ENCODE data around the gene PERM1.

DNA sequence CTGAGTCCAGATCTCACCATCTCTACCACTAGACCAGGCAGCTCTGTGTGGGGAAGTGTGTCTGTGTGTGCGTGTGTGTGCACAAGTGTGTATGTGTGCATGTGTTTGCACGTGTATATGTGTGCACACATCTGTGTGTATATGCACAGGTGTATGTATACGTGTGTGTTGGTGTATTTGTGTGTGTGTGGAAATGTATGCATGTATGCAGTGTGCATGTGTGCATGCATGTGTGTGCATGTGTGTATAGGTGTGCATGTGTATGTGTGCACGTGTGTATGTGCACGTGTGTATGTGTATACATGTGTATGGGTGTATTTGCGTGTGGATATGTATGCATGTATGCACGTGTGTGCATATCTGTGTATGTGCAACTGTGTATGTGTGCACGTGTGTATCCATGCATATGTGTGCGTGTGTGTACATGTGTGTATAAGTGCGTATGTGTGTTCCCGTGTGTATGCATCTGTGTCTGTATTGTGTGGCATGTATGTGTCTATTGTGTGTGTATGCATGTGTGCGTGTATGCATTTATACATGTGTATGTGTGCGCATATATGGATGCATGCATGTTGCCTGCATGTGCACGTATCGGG lies 12.5 kb downstream of the PERM1 start:
- TF ChIP-seq MYNN (CRISPR knock-in tag; IDR thresholded peaks at IDR 0.05; ENCODE audit: low read depth) (no peak), MXI1 (IDR thresholded peaks at IDR 0.05; ENCODE audit: borderline replicate concordance, low read depth, low read length) (no peak), PHB2 (IDR thresholded peaks at IDR 0.05; ENCODE audit: partially characterized antibody) (no peak), SP140L (CRISPR knock-in tag; IDR thresholded peaks at IDR 0.05; ENCODE audit: borderline replicate concordance) (no peak), ZBTB7B (CRISPR knock-in tag; IDR thresholded peaks at IDR 0.05) (no peak), JUNB (CRISPR knock-in tag; IDR thresholded peaks at IDR 0.05; ENCODE audit: borderline replicate concordance) (no peak), FOXK1 (CRISPR knock-in tag; IDR thresholded peaks at IDR 0.05; ENCODE audit: borderline replicate concordance, low read depth) (no peak), CHD2 (IDR thresholded peaks at IDR 0.05; ENCODE audit: low read depth, low read length) (no peak), EP300 (IDR thresholded peaks at IDR 0.05; ENCODE audit: low read depth in 2 of 2, low read length in 2 of 2) (no peak), EP300 (CRISPR knock-in tag; IDR thresholded peaks at IDR 0.05; ENCODE audit: borderline replicate concordance) (no peak), HNRNPLL (IDR thresholded peaks at IDR 0.05; ENCODE audit: low read depth, low read length, poor library complexity, severe bottlenecking) (no peak), NFYB (CRISPR knock-in tag; IDR thresholded peaks at IDR 0.05) (no peak)
- TF ChIP-seq, protein P1, sequence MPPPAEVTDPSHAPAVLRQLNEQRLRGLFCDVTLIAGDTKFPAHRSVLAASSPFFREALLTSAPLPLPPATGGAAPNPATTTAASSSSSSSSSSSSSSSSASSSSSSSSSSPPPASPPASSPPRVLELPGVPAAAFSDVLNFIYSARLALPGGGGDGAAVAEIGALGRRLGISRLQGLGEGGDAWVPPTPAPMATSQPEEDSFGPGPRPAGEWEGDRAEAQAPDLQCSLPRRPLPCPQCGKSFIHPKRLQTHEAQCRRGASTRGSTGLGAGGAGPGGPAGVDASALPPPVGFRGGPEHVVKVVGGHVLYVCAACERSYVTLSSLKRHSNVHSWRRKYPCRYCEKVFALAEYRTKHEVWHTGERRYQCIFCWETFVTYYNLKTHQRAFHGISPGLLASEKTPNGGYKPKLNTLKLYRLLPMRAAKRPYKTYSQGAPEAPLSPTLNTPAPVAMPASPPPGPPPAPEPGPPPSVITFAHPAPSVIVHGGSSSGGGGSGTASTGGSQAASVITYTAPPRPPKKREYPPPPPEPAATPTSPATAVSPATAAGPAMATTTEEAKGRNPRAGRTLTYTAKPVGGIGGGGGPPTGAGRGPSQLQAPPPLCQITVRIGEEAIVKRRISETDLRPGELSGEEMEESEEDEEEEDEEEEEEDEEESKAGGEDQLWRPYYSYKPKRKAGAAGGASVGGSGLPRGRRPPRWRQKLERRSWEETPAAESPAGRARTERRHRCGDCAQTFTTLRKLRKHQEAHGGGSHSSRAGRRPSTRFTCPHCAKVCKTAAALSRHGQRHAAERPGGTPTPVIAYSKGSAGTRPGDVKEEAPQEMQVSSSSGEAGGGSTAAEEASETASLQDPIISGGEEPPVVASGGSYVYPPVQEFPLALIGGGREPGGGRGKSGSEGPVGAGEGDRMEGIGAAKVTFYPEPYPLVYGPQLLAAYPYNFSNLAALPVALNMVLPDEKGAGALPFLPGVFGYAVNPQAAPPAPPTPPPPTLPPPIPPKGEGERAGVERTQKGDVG (CRISPR knock-in tag; IDR thresholded peaks at IDR 0.05; ENCODE audit: borderline replicate concordance) = no peak
- TF ChIP-seq, protein P2, sequence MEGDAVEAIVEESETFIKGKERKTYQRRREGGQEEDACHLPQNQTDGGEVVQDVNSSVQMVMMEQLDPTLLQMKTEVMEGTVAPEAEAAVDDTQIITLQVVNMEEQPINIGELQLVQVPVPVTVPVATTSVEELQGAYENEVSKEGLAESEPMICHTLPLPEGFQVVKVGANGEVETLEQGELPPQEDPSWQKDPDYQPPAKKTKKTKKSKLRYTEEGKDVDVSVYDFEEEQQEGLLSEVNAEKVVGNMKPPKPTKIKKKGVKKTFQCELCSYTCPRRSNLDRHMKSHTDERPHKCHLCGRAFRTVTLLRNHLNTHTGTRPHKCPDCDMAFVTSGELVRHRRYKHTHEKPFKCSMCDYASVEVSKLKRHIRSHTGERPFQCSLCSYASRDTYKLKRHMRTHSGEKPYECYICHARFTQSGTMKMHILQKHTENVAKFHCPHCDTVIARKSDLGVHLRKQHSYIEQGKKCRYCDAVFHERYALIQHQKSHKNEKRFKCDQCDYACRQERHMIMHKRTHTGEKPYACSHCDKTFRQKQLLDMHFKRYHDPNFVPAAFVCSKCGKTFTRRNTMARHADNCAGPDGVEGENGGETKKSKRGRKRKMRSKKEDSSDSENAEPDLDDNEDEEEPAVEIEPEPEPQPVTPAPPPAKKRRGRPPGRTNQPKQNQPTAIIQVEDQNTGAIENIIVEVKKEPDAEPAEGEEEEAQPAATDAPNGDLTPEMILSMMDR (CRISPR knock-in tag; IDR thresholded peaks at IDR 0.05) = no peak
- TF ChIP-seq, protein P3, sequence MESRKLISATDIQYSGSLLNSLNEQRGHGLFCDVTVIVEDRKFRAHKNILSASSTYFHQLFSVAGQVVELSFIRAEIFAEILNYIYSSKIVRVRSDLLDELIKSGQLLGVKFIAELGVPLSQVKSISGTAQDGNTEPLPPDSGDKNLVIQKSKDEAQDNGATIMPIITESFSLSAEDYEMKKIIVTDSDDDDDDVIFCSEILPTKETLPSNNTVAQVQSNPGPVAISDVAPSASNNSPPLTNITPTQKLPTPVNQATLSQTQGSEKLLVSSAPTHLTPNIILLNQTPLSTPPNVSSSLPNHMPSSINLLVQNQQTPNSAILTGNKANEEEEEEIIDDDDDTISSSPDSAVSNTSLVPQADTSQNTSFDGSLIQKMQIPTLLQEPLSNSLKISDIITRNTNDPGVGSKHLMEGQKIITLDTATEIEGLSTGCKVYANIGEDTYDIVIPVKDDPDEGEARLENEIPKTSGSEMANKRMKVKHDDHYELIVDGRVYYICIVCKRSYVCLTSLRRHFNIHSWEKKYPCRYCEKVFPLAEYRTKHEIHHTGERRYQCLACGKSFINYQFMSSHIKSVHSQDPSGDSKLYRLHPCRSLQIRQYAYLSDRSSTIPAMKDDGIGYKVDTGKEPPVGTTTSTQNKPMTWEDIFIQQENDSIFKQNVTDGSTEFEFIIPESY (CRISPR knock-in tag; IDR thresholded peaks at IDR 0.05) = no peak
